T-cell (primary cell): ENCODE data around the gene NSF. TPM values are rescaled to one million over a fixed set of nuclear protein-coding genes. Genes with fewer than 3 reads are reported as not detected.
"Not testable (repeated sequence)": the region's sequence is repeated elsewhere in the genome, so short reads cannot be mapped to it uniquely, and the experiment has no call there.

Source experiments
- ATAC-seq, 4 experiments: fragments of 200-7000 bp in 3 of 4; fragments of 150-1000 bp in 1 of 4; cut with Tn5 transposase; replicated peaks in 1 of 4; 1 replicate in 3 of 4; 2 replicates in 1 of 4; pipeline ENCODE4 v1.10.0; 2021; ENCODE audit warnings: moderate library complexity in 3 of 4, mild to moderate bottlenecking in 2 of 4, moderate number of reproducible peaks in 1 of 4
- CTCF ChIA-PET, 2 donors: fragments of 300-600 bp; sonication (Branson Sonifier 250); formaldehyde crosslinking; loops; one replicate each; lab custom pipeline; 2022; ENCODE audit warnings: antibody characterized with exemption in 2 of 2; lab: Charles Lee
- POLR2A ChIA-PET, 2 donors: fragments of 300-600 bp; sonication (Branson Sonifier 250); formaldehyde crosslinking; loops; one replicate each; lab custom pipeline; 2022; ENCODE audit warnings: antibody characterized with exemption in 2 of 2; lab: Charles Lee
- DNase-seq, 35 experiments: peaks; one replicate each; pipeline versions ENCODE4 v3.0.0 to v3.0.0-alpha.2; 2013 to 2023
- H3K27ac ChIP-seq: one replicate; pipeline ENCODE4 v1.5.1; 2013; ENCODE audit warnings: low read length
- H3K27me3 ChIP-seq, 2 experiments: replicated peaks in 1 of 2; 1 replicate in 1 of 2; 2 replicates in 1 of 2; pipeline versions ENCODE4 v1.6.1 to v1.7.0; 2013; ENCODE audit warnings: low read length in 1 of 2, mixed read lengths in 1 of 2; ENCODE audit not compliant: control insufficient read depth in 2 of 2, insufficient read depth in 2 of 2; ENCODE audit errors: extremely low read depth in 1 of 2
- H3K36me3 ChIP-seq, 2 donors: 1 replicate in 1 of 2; 2 replicates in 1 of 2; pipeline versions ENCODE4 v1.6.1 to v1.7.0; 2013; ENCODE audit warnings: low read length in 1 of 2; ENCODE audit not compliant: control insufficient read depth in 2 of 2, insufficient read depth in 1 of 2; ENCODE audit errors: extremely low read depth in 1 of 2
- H3K4me1 ChIP-seq, 2 experiments: 1 replicate in 1 of 2; 2 replicates in 1 of 2; pipeline versions ENCODE4 v1.6.1 to v1.7.0; 2013; ENCODE audit warnings: low read length in 2 of 2, mixed read lengths in 1 of 2; ENCODE audit not compliant: insufficient read depth in 2 of 2, control insufficient read depth in 1 of 2; ENCODE audit errors: extremely low read depth in 1 of 2
- H3K4me3 ChIP-seq, 2 donors: 1 replicate in 1 of 2; 2 replicates in 1 of 2; pipeline versions ENCODE4 v1.5.1 to v1.7.0; 2013; ENCODE audit warnings: mild to moderate bottlenecking in 2 of 2, low read length in 1 of 2, moderate library complexity in 1 of 2; ENCODE audit not compliant: control insufficient read depth in 1 of 2; ENCODE audit errors: extremely low read depth in 1 of 2
- H3K9me3 ChIP-seq: 2 replicates; pipeline ENCODE4 v1.7.0; 2013
- H3K27ac Mint-ChIP-seq, 2 donors: one replicate each; pipeline ENCODE4 v1.8.0; 2020 to 2021; ENCODE audit warnings: mild to moderate bottlenecking in 2 of 2, mixed read lengths in 2 of 2
- H3K27me3 Mint-ChIP-seq, 2 donors: one replicate each; pipeline ENCODE4 v1.8.0; 2021 to 2022; ENCODE audit warnings: mixed read lengths in 2 of 2
- H3K36me3 Mint-ChIP-seq: one replicate; pipeline ENCODE4 v1.8.0; 2021; ENCODE audit warnings: mixed read lengths
- H3K4me1 Mint-ChIP-seq, 3 donors: one replicate each; pipeline ENCODE4 v1.8.0; 2020 to 2022; ENCODE audit warnings: mixed read lengths in 3 of 3, mild to moderate bottlenecking in 1 of 3
- H3K4me3 Mint-ChIP-seq, 3 donors: one replicate each; pipeline ENCODE4 v1.8.0; 2020 to 2022; ENCODE audit warnings: mild to moderate bottlenecking in 3 of 3, mixed read lengths in 3 of 3, moderate library complexity in 3 of 3
- H3K9me3 Mint-ChIP-seq, 3 donors: one replicate each; pipeline ENCODE4 v1.8.0; 2020 to 2022; ENCODE audit warnings: mixed read lengths in 3 of 3
- WGBS: methylation state at CpG from one replicate; pipeline ENCODE4 v1.1.5; 2013; ENCODE audit warnings: missing lambda C conversion rate; ENCODE audit not compliant: insufficient coverage; 5-methylcytosine and 5-hydroxymethylcytosine counted together
- total RNA-seq, 35 experiments: library from RNA in 6 of 35; stranded (reverse) in 6 of 35; fragments of 120-200 nt in 1 of 35; gene quantifications; one replicate each; pipeline versions ENCODE4 v1.2.1 to v1.2.4 and lab custom pipeline; 2013 to 2026

NSF gene
- total RNA-seq, 5 donors from 2014 or later (not counting 1 experiment from before 2014, with no cell fraction given), result 33.1 to 54.8 (median 43.2) TPM

- POLR2A ChIA-PET, H3K9me3 Mint-ChIP-seq, H3K4me1 ChIP-seq, H3K9me3 ChIP-seq, H3K36me3 ChIP-seq, H3K36me3 Mint-ChIP-seq, H3K27me3 Mint-ChIP-seq, H3K4me3 Mint-ChIP-seq, H3K27me3 ChIP-seq, H3K4me1 Mint-ChIP-seq, CTCF ChIA-PET, DNase-seq, H3K27ac ChIP-seq, H3K4me3 ChIP-seq, H3K27ac Mint-ChIP-seq: not testable (repeated sequence)
- WGBS, result no CpG with 5 or more reads among the region's 4 CpGs
- peak in 1 of 4 experiments; percentile 27 for ATAC-seq
These were observed 18.7 kb upstream of the NSF start for GRCh38 chr17:46571796-46572195.

GRCh38 chr17:46579083-46580075, 11.1 kb upstream of the NSF start, which contains the start of gene ARL17A:
Gene ARL17A (minus strand): TSS chr17:46579691. CDS start chr17:46576322, 3,369 bp downstream.
- H3K4me3 Mint-ChIP-seq, result peak within 1 kb of the TSS in 1 of 3 donors; percentile 37
- H3K9me3 Mint-ChIP-seq, H3K36me3 ChIP-seq, H3K4me1 ChIP-seq, H3K27me3 Mint-ChIP-seq, H3K27me3 ChIP-seq, CTCF ChIA-PET, H3K36me3 Mint-ChIP-seq, POLR2A ChIA-PET, H3K27ac Mint-ChIP-seq, H3K27ac ChIP-seq, H3K4me1 Mint-ChIP-seq, H3K9me3 ChIP-seq: not testable (repeated sequence)
- DNase-seq (peak in 34 of 35 experiments; percentile 16 to 98 (median 80)), ATAC-seq (peak; percentile 86 to 94 (median 91))
- WGBS, result no CpG with 5 or more reads among the region's 65 CpGs
- peak within 1 kb of the TSS in 1 of 2 donors; percentile 23 for H3K4me3 ChIP-seq

- ATAC-seq, H3K9me3 Mint-ChIP-seq, H3K27me3 Mint-ChIP-seq, H3K4me1 Mint-ChIP-seq, POLR2A ChIA-PET, H3K27me3 ChIP-seq, H3K27ac ChIP-seq, H3K36me3 Mint-ChIP-seq, CTCF ChIA-PET, H3K4me1 ChIP-seq, H3K9me3 ChIP-seq, H3K27ac Mint-ChIP-seq, DNase-seq, H3K36me3 ChIP-seq: not testable (repeated sequence)
- no CpG with 5 or more reads among the region's 18 CpGs for WGBS
- H3K4me3 ChIP-seq, result peak overlapping the region in 1 of 2 donors; percentile 23
- peak overlapping the region in 1 of 3 donors; percentile 37 for H3K4me3 Mint-ChIP-seq
These were observed 10.4 kb upstream of the NSF start for GRCh38 chr17:46580082-46580481.

GRCh38 chr17:46585444-46585843, 5.0 kb upstream of the NSF start:
- no CpG with 5 or more reads among the region's 3 CpGs for WGBS
- POLR2A ChIA-PET, H3K27ac Mint-ChIP-seq, ATAC-seq, H3K27ac ChIP-seq, H3K27me3 ChIP-seq, DNase-seq, H3K4me3 ChIP-seq, H3K36me3 Mint-ChIP-seq, H3K4me1 ChIP-seq, H3K4me1 Mint-ChIP-seq, H3K9me3 Mint-ChIP-seq, H3K36me3 ChIP-seq, CTCF ChIA-PET, H3K9me3 ChIP-seq, H3K27me3 Mint-ChIP-seq, H3K4me3 Mint-ChIP-seq: not testable (repeated sequence)

- POLR2A ChIA-PET, H3K36me3 Mint-ChIP-seq, H3K4me3 ChIP-seq, H3K9me3 ChIP-seq, H3K4me3 Mint-ChIP-seq, H3K27me3 ChIP-seq, H3K27ac Mint-ChIP-seq, DNase-seq, H3K9me3 Mint-ChIP-seq, H3K4me1 Mint-ChIP-seq, H3K27me3 Mint-ChIP-seq, H3K27ac ChIP-seq, CTCF ChIA-PET, H3K36me3 ChIP-seq, H3K4me1 ChIP-seq: not testable (repeated sequence)
- no CpG with 5 or more reads among the region's 7 CpGs for WGBS
- ATAC-seq, result peak; percentile 20 to 55 (median 22)
These were observed 863 bp downstream of the NSF start for GRCh38 chr17:46591332-46591731.

- H3K36me3 Mint-ChIP-seq, H3K27ac ChIP-seq, H3K27ac Mint-ChIP-seq, H3K4me3 ChIP-seq, H3K9me3 Mint-ChIP-seq, ATAC-seq, H3K27me3 ChIP-seq, H3K4me1 ChIP-seq, H3K9me3 ChIP-seq, H3K36me3 ChIP-seq, H3K4me3 Mint-ChIP-seq, H3K27me3 Mint-ChIP-seq, H3K4me1 Mint-ChIP-seq, POLR2A ChIA-PET, DNase-seq, CTCF ChIA-PET: not testable (repeated sequence)
- no CpG with 5 or more reads among the region's 3 CpGs for WGBS
These were observed 8.0 kb downstream of the NSF start for GRCh38 chr17:46598344-46598931.
